GM08714 (cell line): Measurements from ENCODE around the gene JPH4.

Source experiments
- H3K4me3 ChIP-seq: fragments of 200-500 bp; sonication (Bioruptor generic); 2 replicates; pipeline ENCODE4 v1.5.1; 2014; ENCODE audit warnings: mild to moderate bottlenecking, low read length, inconsistent platforms
- ZNF274 ChIP-seq: IDR thresholded peaks from 2 replicates; pipeline ENCODE4 v1.6.1; 2012; ENCODE audit warnings: mild to moderate bottlenecking, low read depth, low read length

JPH4 gene

DNA sequence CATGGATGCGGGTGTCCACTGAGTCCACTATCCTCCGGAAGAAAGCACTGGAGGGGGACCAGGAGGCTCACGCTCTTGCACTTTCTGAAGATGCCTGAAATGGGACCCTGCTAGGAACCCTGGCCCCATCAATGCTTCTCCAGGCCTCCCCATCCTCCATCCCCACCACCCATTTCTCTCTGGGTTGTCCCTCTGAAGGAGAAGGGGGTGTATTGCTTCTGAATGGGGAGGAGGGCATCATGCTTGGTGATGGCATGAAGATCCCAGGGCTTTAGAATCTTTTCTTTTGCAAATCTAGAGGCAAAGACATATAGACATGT lies 681 bp upstream of the JPH4 start:
- TF ChIP-seq ZNF274 = no peak
- no peak overlapping the region for H3K4me3 ChIP-seq

DNA sequence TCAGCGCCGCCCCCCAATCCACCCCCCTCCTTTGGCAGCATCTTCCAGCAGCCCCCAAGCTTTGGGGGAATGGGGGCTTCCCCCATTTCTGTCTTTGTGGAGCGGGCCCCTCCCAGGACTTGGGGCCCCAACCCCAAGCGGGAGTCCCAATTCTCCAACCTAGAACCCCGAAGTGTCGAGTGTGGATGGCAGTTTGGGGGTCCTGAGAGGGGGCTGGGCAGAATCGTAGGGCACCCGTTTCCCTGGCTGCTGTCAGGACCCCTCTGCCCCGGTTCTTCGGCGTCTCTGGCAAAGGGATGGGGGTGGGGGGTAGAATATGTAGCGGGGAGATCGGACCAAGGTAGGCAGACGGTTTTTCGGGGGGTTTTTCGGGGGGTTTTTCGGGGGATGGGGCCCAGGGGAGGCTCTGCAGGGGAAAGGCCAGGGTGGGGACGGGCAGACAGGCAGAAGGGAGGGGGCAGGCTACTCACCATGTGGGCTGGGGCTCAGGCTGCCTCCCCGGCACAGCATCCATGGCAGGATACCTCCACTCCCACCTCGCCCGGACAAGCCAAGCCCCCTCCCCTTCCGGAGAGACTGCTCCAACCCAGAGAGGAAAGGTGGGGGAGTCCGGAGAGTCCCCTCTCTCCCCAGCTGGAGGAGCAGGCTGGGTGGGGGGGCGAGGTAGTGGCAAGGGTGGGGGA lies 739 bp downstream of the JPH4 start:
- TF ChIP-seq ZNF274 = no peak
- H3K4me3 ChIP-seq = peak overlapping the region; percentile 53; the same call in 1 of the 2 replicates

DNA sequence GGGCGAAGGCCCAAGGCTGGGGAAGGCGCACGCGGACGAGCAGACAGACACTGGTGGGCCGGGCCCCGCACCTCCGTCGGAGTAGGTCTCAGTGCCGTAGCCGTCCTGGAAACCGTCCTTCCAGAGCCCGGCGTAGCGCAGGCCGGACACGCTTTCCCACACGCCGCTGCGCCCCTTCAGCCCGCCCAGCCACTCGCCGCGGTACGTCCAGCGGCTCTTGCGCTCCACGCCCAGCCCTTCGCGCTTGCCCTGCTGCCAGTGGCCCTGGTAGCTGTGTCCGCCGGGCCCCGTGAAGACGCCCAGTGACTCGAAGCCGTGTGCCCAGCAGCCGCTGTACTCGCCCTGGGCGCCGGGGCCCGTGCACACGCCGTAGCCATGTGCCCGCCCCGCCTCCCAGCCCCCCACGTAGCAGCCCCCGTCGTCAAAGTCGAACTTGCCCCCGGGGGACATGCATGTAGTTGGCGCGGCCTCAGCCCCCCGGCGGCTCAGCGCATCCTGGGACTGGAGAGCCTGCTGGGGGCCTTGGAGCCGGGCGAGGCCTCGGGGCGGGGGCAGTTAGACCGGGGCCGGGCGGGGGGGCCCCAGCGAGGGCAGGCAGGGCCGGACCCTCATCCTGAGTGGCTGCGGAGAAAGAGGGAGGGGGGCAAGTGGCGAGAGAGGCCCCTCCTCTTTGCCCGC lies 1.4 kb downstream of the JPH4 start:
- no peak for TF ChIP-seq ZNF274
- H3K4me3 ChIP-seq = peak overlapping the region; percentile 53; the same call in 1 of the 2 replicates

DNA sequence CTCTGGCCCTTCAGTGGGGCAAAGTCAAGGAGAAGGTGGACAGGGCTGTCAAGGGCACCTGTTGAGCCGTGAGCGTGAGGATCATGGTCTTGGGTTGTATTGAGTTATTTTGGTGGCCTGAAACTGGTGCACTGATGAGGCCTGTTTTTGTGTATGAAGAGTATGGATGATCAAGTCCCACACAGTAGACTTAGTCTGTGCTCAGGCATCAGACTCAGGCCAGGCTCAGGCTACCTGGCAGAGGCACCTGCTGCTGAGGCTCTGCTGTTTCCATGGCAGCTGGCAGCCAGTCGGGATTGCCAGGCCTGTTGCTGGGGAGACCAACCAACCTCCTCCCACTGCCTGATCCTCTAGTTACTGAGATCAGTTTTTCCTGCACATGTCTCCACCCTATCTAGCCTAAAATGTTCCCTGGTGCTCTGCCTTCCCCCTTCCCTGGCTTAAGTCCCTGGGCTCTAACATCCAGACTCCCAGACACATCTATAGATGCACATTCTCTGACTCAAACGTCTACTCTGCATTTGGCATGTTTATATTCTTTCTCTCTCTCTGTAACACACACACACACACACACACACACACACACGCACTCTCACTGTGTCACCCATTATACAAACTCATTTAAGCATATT lies 5.1 kb downstream of the JPH4 start:
- no peak overlapping the region for H3K4me3 ChIP-seq
- TF ChIP-seq ZNF274 = no peak

DNA sequence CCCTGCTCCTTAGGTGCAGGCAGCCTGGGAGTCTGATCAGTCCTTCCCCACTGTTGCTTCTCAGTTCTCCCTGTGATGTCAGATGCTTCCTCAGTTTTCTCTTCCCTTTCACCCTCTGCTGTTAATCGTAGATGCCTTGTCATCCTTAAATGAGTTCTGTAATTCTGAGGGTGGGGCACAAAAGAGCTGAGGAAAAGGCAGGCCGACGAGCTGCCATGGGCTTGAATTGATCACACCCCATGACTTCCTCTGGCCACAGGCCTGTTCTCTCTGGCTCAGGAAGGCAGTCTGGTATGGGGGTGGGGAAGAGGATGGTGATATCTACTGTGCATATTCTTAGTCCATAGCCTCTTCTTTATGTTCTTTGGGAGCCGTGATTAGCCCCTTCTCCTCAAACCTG lies 5.8 kb downstream of the JPH4 start:
- H3K4me3 ChIP-seq = no peak overlapping the region

DNA sequence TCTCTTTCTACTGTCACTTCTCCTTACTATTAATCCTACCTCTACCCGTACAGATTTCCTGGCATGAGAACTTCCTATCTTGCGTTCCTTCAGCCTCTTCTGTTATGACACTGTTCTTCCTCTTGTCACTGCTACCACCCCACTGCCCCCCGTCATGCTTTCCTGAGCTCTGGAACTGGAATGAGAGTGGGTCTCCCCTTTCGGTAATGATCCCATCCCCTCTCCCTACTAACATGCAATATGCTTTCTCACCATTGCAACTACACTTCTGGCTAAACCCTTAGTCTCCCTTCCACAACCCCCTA lies 6.1 kb downstream of the JPH4 start:
- H3K4me3 ChIP-seq = no peak overlapping the region

More for the DNA sequence above, 5.8 kb downstream of the JPH4 start:
- no peak for TF ChIP-seq ZNF274

DNA sequence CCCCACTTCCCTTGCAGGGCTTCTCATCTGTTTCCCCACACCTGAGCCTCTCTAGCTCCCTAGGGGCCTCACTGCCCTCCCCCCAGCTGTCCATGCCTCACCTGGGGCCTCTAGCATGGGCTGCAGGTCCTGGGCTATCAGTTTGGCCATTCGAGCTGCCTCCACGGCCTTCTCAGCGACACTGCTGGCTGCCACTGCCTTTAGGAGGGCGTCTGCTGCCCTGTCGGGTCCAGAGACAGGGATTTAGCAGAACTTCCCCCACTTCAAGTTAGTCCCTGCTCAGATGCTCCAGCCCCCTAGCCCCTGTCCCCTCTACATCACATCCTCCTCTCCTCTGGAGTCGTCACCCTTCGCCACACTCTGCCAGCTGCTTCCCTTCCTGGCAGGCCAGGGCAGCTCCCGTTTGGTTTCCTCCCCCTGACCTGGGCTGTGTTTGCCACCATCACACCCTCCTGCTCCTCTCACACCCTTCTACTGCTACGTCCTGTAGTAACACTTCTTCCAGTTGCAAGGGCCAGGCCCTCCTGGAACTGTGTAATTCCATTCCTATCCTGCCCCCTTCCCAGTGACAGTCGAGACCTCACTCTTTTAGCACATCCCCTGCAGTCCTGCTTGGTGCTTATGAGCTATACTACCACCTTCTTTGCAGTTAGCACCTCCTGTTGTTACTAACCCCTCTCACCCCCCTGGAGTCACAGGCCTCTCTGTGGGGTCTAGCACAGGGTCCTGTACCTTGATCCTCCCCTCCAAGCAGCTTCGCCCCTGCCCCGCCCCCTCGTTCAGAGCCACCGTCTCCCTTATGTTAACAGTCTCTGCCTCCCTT lies 6.7 kb downstream of the JPH4 start:
- no peak for TF ChIP-seq ZNF274
- no peak overlapping the region for H3K4me3 ChIP-seq

More for the DNA sequence above, 6.1 kb downstream of the JPH4 start:
- TF ChIP-seq ZNF274 = no peak

DNA sequence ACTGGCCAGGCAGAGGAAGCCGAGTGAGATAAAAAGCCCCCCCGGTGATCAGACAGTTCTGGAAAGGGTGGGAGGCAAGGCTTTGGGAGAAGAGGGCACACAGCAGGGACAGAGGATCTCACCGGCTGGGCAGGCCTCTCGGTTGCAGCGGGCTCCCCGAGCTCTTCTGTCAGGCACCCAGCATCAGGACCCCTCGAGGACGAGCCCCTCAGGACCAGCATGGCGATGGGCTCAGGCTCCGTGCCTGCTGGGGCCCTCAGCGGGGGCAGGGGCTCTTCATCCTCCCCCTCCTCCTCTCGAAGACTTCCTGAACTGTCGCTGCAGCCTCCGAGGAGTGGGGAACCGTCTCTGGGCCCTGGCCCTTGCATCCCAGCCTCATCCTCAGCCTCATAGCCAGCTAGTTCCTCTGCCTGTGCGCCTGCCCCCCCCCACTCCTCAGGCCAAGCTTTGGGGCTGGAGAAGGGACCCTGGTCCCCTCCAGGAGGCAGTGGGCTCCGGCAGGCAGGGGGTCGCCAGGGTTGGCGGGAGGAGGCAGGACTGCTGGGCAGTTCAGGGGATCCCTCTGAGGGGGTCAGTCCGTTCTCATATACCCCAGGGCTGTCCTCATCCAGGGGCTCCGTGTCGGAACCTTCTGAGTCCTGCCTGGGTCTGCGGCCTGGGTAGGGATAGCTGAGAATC lies 7.6 kb downstream of the JPH4 start:
- TF ChIP-seq ZNF274 = no peak
- H3K4me3 ChIP-seq = no peak overlapping the region

DNA sequence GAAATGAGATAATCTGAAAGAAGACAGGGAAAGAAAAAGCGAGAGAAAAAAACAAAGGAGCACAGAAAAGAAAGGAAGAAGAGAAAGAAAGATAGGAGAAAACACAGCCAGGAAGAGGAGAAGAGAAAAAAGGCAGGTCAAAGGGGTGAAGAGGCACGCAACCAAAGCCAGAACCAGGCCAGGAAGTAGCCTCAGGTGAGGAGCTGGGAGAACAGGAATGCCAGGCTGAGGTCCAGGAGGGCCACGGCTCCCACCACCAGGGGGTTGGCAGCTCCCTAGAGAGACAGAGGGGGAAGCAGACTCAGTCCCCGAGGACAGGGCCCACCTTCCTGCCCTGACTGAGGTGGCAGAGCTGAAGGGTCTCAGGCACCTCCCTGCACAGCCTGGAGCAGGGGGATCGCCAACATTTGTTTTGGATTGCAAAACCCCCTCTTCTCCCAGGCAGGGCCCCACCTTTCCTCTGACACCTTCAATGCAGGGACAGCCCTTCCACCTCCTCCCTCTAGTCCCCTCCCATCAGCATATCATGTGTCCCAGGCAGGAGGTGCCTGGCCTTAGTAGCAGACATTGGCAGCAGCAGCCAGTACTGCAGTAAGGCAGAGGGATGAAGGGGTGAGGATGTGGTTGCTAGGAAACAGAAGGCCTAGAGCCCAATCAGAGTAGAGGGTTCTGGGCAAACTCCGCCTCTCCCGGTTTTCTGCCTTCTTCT lies 9.0 kb downstream of the JPH4 start:
- no peak overlapping the region for H3K4me3 ChIP-seq
- TF ChIP-seq ZNF274 = no peak

DNA sequence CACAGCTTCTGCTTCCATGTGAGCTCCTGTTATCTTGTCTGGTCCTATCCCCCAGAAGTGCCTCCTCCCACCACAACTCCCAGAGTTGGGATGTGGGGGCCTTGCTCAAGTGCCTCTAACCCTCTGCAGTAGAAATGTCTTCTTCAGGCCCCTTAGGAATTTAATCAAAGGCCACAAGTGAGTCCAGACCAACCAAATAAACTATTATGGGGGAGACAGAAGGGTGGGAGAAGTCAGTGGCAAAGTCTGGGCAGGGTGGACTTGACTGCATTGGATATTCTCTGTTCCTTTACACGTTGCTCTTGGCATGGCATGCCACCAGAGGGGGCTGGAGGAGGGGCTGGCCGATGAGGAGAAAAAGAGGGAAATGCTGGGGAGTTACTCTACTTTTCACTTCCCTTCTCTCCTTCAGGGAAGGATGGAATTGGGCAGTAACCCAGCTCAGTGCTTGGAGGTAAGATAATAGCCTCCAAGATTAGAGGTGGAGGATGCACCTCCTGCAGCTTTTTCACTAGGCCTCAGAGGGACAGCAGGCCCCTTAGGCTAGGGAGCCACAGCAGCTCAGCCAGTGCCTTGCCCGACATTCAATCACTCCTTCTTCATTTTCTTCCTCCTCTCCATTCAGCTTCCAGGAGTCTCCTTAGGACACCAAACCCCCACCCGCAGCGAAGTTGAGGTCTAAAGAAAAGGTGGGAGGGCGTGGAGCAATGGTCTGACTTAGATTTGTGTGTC lies 9.8 kb downstream of the JPH4 start:
- no peak for TF ChIP-seq ZNF274
- H3K4me3 ChIP-seq = no peak overlapping the region; the same call in 1 of the 2 replicates

DNA sequence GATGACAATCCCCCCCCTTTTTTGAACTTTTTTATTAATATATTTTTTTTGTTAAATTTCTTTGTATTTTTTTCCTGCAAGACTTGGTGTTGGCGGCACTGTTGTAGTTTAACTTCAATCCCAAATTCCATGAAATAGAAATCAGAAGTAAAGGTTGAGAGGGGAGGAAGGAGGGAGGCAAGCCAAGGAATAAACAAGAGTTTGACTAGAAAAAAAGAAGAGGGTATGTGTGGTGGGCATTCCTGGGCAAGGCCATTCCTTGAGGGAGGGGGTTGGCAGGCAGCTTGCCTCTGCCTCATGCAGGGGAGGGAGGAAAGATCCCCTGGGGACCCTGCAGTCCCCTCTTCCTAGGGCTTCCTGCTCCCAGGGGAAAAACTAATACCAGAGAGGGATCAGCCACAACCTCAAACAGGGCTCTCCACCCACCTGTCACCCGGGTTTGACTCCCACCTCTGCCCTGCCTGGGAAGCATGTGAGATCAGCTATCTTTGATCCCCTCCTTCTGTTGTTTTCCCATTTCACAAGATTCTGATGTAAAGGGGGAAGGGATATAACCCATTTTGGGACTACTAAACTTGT lies 10.5 kb downstream of the JPH4 start:
- H3K4me3 ChIP-seq = peak overlapping the region; percentile 77; the same call in 1 of the 2 replicates
- TF ChIP-seq ZNF274 = no peak

DNA sequence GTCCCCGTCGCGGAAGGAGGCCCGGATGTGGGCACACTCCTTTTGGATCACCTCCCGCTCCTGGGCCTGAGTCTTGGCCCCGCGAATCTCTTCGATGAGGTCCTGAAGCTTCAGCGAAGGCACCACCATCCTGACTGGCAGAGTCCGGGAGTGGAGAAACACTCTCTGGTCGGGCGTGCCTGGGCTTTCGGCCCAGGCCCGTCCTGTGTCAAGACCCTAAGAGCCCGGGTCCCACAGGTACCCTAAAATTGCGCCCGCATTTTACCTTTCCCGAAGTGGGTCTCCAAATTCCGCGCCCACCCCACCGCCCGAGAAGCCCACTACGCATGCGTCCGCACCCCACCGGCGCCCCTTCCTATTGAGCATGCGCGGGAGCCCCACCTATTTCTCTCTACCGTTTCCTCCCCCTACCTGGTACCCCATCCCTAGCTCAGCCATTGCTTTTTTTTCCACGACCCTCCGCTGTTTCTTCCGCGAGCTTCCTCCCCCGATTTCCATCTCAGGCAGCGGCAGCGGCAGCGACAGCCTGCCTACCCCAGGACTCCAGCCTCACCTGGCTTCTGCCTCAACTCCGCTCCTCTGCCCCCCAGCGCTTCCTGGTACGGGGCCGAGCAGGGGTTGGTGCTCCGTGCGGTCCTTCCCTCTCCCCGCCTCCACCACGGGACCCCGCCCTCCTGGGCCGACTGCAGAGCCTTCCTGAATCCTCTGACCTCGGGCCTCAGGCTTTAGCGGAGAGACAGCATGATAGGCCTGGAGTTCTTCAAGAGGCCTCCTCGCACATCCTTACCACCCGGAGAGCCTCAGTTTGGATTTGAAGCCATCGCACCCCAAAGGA lies 11.2 kb downstream of the JPH4 start, which contains the start of gene AP1G2:
Gene AP1G2 (minus strand): TSS at position 606 of the 835 bp plus-strand sequence. CDS start 477 bp downstream, at position 129.
- peak within 1 kb of the TSS; percentile 77 for H3K4me3 ChIP-seq
- no peak for TF ChIP-seq ZNF274
